HL-60 (cell line): ENCODE data around the gene FLNC.

Experiments
- DNase-seq, 2 experiments: peaks; one replicate each; pipeline ENCODE4 v3.0.0-alpha.2; 2010 to 2020; ENCODE audit warnings: low read depth in 1 of 2, low spot score in 1 of 2
- H3K27ac ChIP-seq: fragments of 250-450 bp; sonication (Bioruptor Pico); replicated peaks from 2 replicates; pipeline ENCODE4 v1.5.1; 2020; ENCODE audit warnings: mild to moderate bottlenecking, moderate library complexity
- H3K27me3 ChIP-seq: fragments of 250-450 bp; sonication (Bioruptor Pico); 2 replicates; pipeline ENCODE4 v1.5.1; 2021; ENCODE audit warnings: mild to moderate bottlenecking, moderate library complexity; ENCODE audit not compliant: insufficient read depth, poor library complexity, severe bottlenecking
- H3K4me3 ChIP-seq: replicated peaks from 2 replicates; pipeline ENCODE4 v1.5.1; 2011; ENCODE audit warnings: mild to moderate bottlenecking, control low read depth, low read length; ENCODE audit not compliant: insufficient read depth
- GABPA ChIP-seq: IDR thresholded peaks from 2 replicates; pipeline ENCODE4 v1.6.1; 2012; ENCODE audit warnings: low read depth
- POLR2AphosphoS5 ChIP-seq: IDR thresholded peaks from 2 replicates; pipeline ENCODE4 v1.6.1; 2012; ENCODE audit warnings: low read depth
- SPI1 ChIP-seq: IDR thresholded peaks from 2 replicates; pipeline ENCODE4 v1.6.1; 2012; ENCODE audit warnings: low read depth, mild to moderate bottlenecking, borderline replicate concordance
- TF ChIP-seq, protein P1 (sequence below): IDR thresholded peaks from one replicate; pipeline ENCODE4 v1.5.1; 2011; ENCODE audit warnings: low read length, control low read depth, inconsistent platforms; ENCODE audit not compliant: insufficient read depth
- TF ChIP-seq, protein P2 (sequence below): IDR thresholded peaks from 2 replicates; pipeline ENCODE4 v1.6.1; 2012; ENCODE audit warnings: low read depth; ENCODE audit not compliant: insufficient replicate concordance

The FLNC gene

DNA sequence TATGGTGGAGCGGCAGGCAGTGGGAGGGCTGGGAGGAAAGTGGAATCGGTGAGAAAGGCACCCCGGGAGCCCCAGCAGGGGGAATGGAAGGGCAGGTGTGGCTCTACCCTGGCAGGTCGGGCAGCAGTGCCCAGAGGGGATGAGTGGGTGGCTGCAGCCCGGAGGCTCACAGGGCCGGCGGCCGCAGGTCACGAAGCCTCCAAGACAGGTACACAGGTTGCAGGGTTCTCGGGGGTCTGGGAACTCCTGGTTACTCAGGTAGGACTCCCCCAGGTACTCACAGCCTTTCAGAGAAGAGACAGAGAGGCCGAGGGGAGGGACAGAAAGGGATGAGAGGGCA lies 58.5 kb downstream of the FLNC start:
- no peak for TF ChIP-seq POLR2AphosphoS5
- TF ChIP-seq, protein P1, sequence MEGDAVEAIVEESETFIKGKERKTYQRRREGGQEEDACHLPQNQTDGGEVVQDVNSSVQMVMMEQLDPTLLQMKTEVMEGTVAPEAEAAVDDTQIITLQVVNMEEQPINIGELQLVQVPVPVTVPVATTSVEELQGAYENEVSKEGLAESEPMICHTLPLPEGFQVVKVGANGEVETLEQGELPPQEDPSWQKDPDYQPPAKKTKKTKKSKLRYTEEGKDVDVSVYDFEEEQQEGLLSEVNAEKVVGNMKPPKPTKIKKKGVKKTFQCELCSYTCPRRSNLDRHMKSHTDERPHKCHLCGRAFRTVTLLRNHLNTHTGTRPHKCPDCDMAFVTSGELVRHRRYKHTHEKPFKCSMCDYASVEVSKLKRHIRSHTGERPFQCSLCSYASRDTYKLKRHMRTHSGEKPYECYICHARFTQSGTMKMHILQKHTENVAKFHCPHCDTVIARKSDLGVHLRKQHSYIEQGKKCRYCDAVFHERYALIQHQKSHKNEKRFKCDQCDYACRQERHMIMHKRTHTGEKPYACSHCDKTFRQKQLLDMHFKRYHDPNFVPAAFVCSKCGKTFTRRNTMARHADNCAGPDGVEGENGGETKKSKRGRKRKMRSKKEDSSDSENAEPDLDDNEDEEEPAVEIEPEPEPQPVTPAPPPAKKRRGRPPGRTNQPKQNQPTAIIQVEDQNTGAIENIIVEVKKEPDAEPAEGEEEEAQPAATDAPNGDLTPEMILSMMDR, result no peak
- no peak for TF ChIP-seq SPI1
- no peak for TF ChIP-seq GABPA
- TF ChIP-seq, protein P2, sequence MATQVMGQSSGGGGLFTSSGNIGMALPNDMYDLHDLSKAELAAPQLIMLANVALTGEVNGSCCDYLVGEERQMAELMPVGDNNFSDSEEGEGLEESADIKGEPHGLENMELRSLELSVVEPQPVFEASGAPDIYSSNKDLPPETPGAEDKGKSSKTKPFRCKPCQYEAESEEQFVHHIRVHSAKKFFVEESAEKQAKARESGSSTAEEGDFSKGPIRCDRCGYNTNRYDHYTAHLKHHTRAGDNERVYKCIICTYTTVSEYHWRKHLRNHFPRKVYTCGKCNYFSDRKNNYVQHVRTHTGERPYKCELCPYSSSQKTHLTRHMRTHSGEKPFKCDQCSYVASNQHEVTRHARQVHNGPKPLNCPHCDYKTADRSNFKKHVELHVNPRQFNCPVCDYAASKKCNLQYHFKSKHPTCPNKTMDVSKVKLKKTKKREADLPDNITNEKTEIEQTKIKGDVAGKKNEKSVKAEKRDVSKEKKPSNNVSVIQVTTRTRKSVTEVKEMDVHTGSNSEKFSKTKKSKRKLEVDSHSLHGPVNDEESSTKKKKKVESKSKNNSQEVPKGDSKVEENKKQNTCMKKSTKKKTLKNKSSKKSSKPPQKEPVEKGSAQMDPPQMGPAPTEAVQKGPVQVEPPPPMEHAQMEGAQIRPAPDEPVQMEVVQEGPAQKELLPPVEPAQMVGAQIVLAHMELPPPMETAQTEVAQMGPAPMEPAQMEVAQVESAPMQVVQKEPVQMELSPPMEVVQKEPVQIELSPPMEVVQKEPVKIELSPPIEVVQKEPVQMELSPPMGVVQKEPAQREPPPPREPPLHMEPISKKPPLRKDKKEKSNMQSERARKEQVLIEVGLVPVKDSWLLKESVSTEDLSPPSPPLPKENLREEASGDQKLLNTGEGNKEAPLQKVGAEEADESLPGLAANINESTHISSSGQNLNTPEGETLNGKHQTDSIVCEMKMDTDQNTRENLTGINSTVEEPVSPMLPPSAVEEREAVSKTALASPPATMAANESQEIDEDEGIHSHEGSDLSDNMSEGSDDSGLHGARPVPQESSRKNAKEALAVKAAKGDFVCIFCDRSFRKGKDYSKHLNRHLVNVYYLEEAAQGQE, result no peak
- no peak overlapping the region for H3K4me3 ChIP-seq
- no peak overlapping the region for H3K27ac ChIP-seq
- H3K27me3 ChIP-seq, result peaks cover 17% of the 10 kb centered on the region
- DNase-seq, result no peak

DNA sequence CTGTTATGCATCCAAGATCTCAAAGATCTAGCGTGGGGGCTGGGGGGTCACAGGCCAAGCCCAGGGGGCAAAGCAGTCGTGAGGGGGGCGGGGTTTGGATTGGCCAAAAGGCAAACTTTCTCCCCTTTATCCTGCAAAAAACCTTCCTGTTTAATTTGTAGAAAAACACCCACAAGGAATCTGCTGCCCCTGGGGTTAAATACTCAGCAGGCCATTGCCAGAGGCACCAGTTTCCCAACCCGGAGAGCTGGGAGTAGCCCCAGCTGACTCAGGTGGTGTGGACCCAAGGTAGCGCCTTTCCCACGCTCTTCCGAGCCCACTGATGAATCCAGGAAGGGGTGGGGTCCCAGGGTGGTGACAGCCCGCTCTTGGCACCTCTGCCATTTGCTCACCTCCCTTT lies 58.9 kb downstream of the FLNC start:
- TF ChIP-seq POLR2AphosphoS5 (no peak), GABPA (no peak), SPI1 (no peak)
- TF ChIP-seq, protein P2, result no peak
- TF ChIP-seq, protein P1, result no peak
- Histone ChIP-seq H3K4me3 (no peak overlapping the region), H3K27me3 (peaks cover 17% of the 10 kb centered on the region), H3K27ac (no peak overlapping the region)
- no peak for DNase-seq

DNA sequence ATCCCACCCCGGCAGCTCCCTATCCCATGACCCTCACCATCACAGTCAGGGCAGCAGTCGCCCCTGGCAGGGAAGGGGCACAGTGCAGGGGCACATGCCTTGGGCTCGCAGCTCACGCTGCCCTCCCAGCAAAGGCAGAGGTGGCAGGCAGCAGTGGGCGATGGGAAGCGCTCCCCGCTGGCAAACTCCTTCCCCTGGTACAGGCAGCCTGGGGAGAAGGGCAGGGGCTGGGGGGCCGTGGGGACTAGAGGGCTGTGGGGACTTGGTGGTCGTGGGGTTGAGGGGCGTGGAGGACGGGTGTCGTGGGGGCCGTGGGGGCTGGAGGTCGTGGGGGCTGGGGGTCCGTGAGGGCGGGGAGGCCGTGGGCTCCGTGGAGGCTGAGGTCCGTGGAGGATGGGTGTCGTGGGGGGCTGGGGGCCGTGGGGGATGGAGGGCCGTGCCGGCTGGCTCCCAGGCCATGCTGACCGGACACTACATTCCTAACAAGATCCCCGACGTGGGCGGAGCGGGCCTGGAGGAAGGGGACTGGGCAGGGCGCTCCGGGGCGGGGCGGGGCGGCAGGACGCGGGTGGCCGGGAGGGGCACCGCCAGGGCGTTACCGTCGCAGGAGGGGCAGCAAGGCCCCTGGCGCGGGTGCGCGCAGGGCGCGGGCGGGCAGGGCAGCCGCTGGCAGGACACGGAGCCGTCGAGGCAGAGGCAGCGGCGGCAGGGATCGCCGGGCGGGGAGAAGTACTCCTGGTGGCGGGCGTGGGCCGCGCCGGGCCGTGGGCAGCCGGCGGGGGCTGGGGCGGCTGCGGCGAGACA lies 60.3 kb downstream of the FLNC start:
- no peak for DNase-seq
- Histone ChIP-seq H3K27me3 (peaks cover 17% of the 10 kb centered on the region), H3K4me3 (peak overlapping the region; percentile 14; the same call in 1 of the 2 replicates), H3K27ac (no peak overlapping the region)
- TF ChIP-seq, protein P2, result no peak
- TF ChIP-seq, protein P1, result no peak
- TF ChIP-seq GABPA, result no peak
- TF ChIP-seq POLR2AphosphoS5, result no peak
- no peak for TF ChIP-seq SPI1
